Measurements from ENCODE around the gene GLO1. TPM values are rescaled to one million over a fixed set of nuclear protein-coding genes. Genes with fewer than 3 reads are reported as not detected.

The GLO1 gene
- polyA plus RNA-seq, 1 of the 3 experiments (the other 2 are of a cell fraction): 47.1 TPM

DNA sequence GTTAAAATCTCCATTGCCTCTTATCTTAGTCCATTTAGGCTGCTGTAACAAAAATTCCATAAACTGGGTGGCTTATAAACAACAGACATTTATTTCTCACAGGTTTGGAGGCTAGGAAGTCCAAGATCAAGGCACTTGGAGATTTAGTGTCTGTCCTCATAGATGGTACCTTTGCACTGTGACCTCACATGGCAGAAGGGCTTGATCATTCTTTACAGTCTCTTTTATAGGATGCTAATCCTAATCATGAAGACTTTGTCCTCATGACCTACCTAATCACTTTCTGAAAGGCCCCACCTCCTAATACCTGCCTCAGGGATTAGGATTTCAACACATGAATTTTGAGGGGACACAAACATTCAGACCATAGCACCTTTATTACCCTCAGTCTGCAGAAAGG, 6.6 kb downstream of the GLO1 start:
- Histone ChIP-seq H2AFZ (ENCODE audit: low read depth) (no peak overlapping the region), H3K4me2 (no peak overlapping the region), H3K36me3 (replicated peaks in 1 of 2; ENCODE audit: control insufficient read depth in 1 of 2, insufficient read depth in 2 of 2, low read length in 1 of 2) (peaks cover 2 to 29% of the 10 kb centered on the region in 2 experiments), H3F3A (replicated peaks; ENCODE audit: insufficient read depth) (peaks cover 3% of the 10 kb centered on the region), H3K9ac (no peak overlapping the region), H3K27me3 (ENCODE audit: insufficient read depth) (no peaks in the 10 kb centered on the region), H3K4me1 (ENCODE audit: control insufficient read depth in 1 of 2, insufficient read depth in 2 of 2, low read depth in 1 of 2, low read length in 1 of 2) (no peaks in the 10 kb centered on the region), H3K9me3 (peaks cover 8% of the 10 kb centered on the region; the same call in 1 of the 2 replicates), H3K4me3 (ENCODE audit: low read depth in 2 of 2, low read length in 1 of 2) (no peak overlapping the region), H3K9me2 (no peaks in the 10 kb centered on the region), H3K79me2 (ENCODE audit: insufficient read depth) (peaks cover 92% of the 10 kb centered on the region), H3K27ac (ENCODE audit: low read depth in 2 of 2, low read length in 1 of 2) (no peak overlapping the region), H4K20me1 (ENCODE audit: insufficient read depth) (peaks cover 15% of the 10 kb centered on the region; the same call in 1 of the 2 replicates)
- CTCF ChIA-PET: interaction anchor here (1.2 kb wide), 1 partner anchor 57 kb away, joined by 3 read pairs; no protein-coding TSS in a partner anchor
- DNase-seq: no peak
- TF ChIP-seq, protein P1, sequence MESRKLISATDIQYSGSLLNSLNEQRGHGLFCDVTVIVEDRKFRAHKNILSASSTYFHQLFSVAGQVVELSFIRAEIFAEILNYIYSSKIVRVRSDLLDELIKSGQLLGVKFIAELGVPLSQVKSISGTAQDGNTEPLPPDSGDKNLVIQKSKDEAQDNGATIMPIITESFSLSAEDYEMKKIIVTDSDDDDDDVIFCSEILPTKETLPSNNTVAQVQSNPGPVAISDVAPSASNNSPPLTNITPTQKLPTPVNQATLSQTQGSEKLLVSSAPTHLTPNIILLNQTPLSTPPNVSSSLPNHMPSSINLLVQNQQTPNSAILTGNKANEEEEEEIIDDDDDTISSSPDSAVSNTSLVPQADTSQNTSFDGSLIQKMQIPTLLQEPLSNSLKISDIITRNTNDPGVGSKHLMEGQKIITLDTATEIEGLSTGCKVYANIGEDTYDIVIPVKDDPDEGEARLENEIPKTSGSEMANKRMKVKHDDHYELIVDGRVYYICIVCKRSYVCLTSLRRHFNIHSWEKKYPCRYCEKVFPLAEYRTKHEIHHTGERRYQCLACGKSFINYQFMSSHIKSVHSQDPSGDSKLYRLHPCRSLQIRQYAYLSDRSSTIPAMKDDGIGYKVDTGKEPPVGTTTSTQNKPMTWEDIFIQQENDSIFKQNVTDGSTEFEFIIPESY (IDR thresholded peaks at IDR 0.05; ENCODE audit: borderline replicate concordance, low read depth): no peak
- no peak for TF ChIP-seq SIN3A (IDR thresholded peaks at IDR 0.05; ENCODE audit: borderline replicate concordance, low read depth, low read length)
- no peak for TF ChIP-seq RXRA (IDR thresholded peaks at IDR 0.05; ENCODE audit: borderline replicate concordance, low read depth)
- no peak for TF ChIP-seq RAD21 (IDR thresholded peaks at IDR 0.05; ENCODE audit: low read length)
- TF ChIP-seq NFIC (IDR thresholded peaks at IDR 0.05; ENCODE audit: borderline replicate concordance): no peak
- TF ChIP-seq, protein P2, sequence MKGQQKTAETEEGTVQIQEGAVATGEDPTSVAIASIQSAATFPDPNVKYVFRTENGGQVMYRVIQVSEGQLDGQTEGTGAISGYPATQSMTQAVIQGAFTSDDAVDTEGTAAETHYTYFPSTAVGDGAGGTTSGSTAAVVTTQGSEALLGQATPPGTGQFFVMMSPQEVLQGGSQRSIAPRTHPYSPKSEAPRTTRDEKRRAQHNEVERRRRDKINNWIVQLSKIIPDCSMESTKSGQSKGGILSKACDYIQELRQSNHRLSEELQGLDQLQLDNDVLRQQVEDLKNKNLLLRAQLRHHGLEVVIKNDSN (IDR thresholded peaks at IDR 0.05; ENCODE audit: borderline replicate concordance, low read depth): no peak
- TF ChIP-seq MAX (IDR thresholded peaks at IDR 0.05; ENCODE audit: low read depth): no peak
- TF ChIP-seq NRF1 (IDR thresholded peaks at IDR 0.05; ENCODE audit: low read depth, low read length): no peak
- no peak for TF ChIP-seq MEF2A (IDR thresholded peaks at IDR 0.05; ENCODE audit: borderline replicate concordance, low read depth)
- TF ChIP-seq TCF12 (IDR thresholded peaks at IDR 0.05): no peak
- no peak for TF ChIP-seq SMC3 (IDR thresholded peaks at IDR 0.05; ENCODE audit: low read depth, low read length)
- POLR2A ChIA-PET: interaction anchor here (0.7 kb wide), 1 partner anchor 17 kb away, joined by 4 read pairs; no protein-coding TSS in a partner anchor

GRCh38 chr6:38695933-38696332, 7.0 kb downstream of the GLO1 start:
- no peaks in the 10 kb centered on the region for H3K9me2 ChIP-seq
- peaks cover 15% of the 10 kb centered on the region; the same call in 1 of the 2 replicates for H4K20me1 ChIP-seq (ENCODE audit: insufficient read depth)
- peaks cover 8% of the 10 kb centered on the region; the same call in 1 of the 2 replicates for H3K9me3 ChIP-seq
- no peak overlapping the region for H2AFZ ChIP-seq (ENCODE audit: low read depth)
- H3F3A ChIP-seq (replicated peaks; ENCODE audit: insufficient read depth): peaks cover 3% of the 10 kb centered on the region
- no peak overlapping the region for H3K27ac ChIP-seq (ENCODE audit: low read depth in 2 of 2, low read length in 1 of 2)
- no peak overlapping the region for H3K9ac ChIP-seq
- ChIA-PET CTCF (interaction anchor here (1.2 kb wide), 1 partner anchor 57 kb away, joined by 3 read pairs; no protein-coding TSS in a partner anchor), POLR2A (interaction anchor here (0.7 kb wide), 1 partner anchor 17 kb away, joined by 4 read pairs; no protein-coding TSS in a partner anchor)
- no peak overlapping the region for H3K4me3 ChIP-seq (ENCODE audit: low read depth in 2 of 2, low read length in 1 of 2)
- H3K79me2 ChIP-seq (ENCODE audit: insufficient read depth): peaks cover 92% of the 10 kb centered on the region
- H3K4me2 ChIP-seq: no peak overlapping the region
- no peak for DNase-seq
- 92% methylated on average over 1 of the region's 1 CpG for WGBS (ENCODE audit: low lambda C conversion rate)
- peaks cover 2 to 28% of the 10 kb centered on the region in 2 experiments for H3K36me3 ChIP-seq (replicated peaks in 1 of 2; ENCODE audit: control insufficient read depth in 1 of 2, insufficient read depth in 2 of 2, low read length in 1 of 2)
- no peaks in the 10 kb centered on the region for H3K27me3 ChIP-seq (ENCODE audit: insufficient read depth)
- no peaks in the 10 kb centered on the region for H3K4me1 ChIP-seq (ENCODE audit: control insufficient read depth in 1 of 2, insufficient read depth in 2 of 2, low read depth in 1 of 2, low read length in 1 of 2)
- TF ChIP-seq SMC3 (IDR thresholded peaks at IDR 0.05; ENCODE audit: low read depth, low read length) (no peak), TEAD4 (IDR thresholded peaks at IDR 0.05; ENCODE audit: borderline replicate concordance, insufficient read depth) (no peak), EZH2phosphoT487 (IDR thresholded peaks at IDR 0.05; ENCODE audit: borderline replicate concordance, low read depth) (no peak), POLR2AphosphoS5 (IDR thresholded peaks at IDR 0.05; ENCODE audit: low read depth, low read length) (no peak), CTCF (IDR thresholded peaks at IDR 0.05) (no peak), RCOR1 (IDR thresholded peaks at IDR 0.05; ENCODE audit: low read length) (no peak), FOXJ3 (CRISPR knock-in tag; IDR thresholded peaks at IDR 0.05) (no peak), MAX (IDR thresholded peaks at IDR 0.05; ENCODE audit: low read depth) (no peak), TCF12 (IDR thresholded peaks at IDR 0.05) (no peak), MEF2A (IDR thresholded peaks at IDR 0.05; ENCODE audit: borderline replicate concordance, low read depth) (no peak), REST (IDR thresholded peaks at IDR 0.05; ENCODE audit: low read depth, low read length) (no peak), ELF1 (IDR thresholded peaks at IDR 0.05) (no peak)
